Measurements from ENCODE around the gene EDC3. TPM values are rescaled to one million over a fixed set of nuclear protein-coding genes. Genes with fewer than 3 reads are reported as not detected.

EDC3 gene
- polyA plus RNA-seq, 1 donor from 2014 or later, result 12.9 TPM

- no peaks in the 10 kb centered on the region for H3K9me3 ChIP-seq (ENCODE audit: low read length)
- H2AFZ ChIP-seq (ENCODE audit: low read depth, low read length), result no peak overlapping the region
- no peaks in the 10 kb centered on the region for H3K36me3 ChIP-seq (ENCODE audit: insufficient read depth, low read length)
- H3K9ac ChIP-seq (ENCODE audit: low read length), result no peak overlapping the region
- no peak overlapping the region for H3K4me3 ChIP-seq (ENCODE audit: low read length)
- TF ChIP-seq EZH2 (IDR thresholded peaks at IDR 0.05; ENCODE audit: borderline replicate concordance, insufficient read depth, low read length, poor library complexity, severe bottlenecking) (no peak), MXI1 (conservative IDR thresholded peaks at IDR 0.05; ENCODE audit: poor library complexity, severe bottlenecking) (no peak), EP300 (conservative IDR thresholded peaks at IDR 0.05; ENCODE audit: poor library complexity, severe bottlenecking) (no peak)
- no peak overlapping the region for H3K4me2 ChIP-seq (ENCODE audit: low read length)
- H3K79me2 ChIP-seq (replicated peaks; ENCODE audit: insufficient read depth, low read length), result peaks cover 35% of the 10 kb centered on the region
- no peak overlapping the region for H3K27ac ChIP-seq (ENCODE audit: low read length)
- H4K20me1 ChIP-seq (ENCODE audit: insufficient read depth), result peaks cover 4% of the 10 kb centered on the region
- H3K27me3 ChIP-seq (ENCODE audit: insufficient read depth, low read depth, low read length), result no peaks in the 10 kb centered on the region
- no peaks in the 10 kb centered on the region for H3K9me2 ChIP-seq (ENCODE audit: insufficient read depth, low read length)
- H3F3A ChIP-seq (ENCODE audit: insufficient read depth, low read length, poor library complexity, severe bottlenecking), result peaks cover 4% of the 10 kb centered on the region
Observed at GRCh38 chr15:74618841-74619596, 76.8 kb downstream of the EDC3 start.

GRCh38 chr15:74616996-74617395, 78.8 kb downstream of the EDC3 start:
- no peak for TF ChIP-seq SMC3 (conservative IDR thresholded peaks at IDR 0.05; ENCODE audit: poor library complexity)
- no peak for TF ChIP-seq RAD21 (conservative IDR thresholded peaks at IDR 0.05)
- TF ChIP-seq CTCF (IDR thresholded peaks at IDR 0.05; ENCODE audit: poor library complexity, severe bottlenecking), result no peak
- TF ChIP-seq MXI1 (conservative IDR thresholded peaks at IDR 0.05; ENCODE audit: poor library complexity, severe bottlenecking), result no peak
- no peak for TF ChIP-seq REST (IDR thresholded peaks at IDR 0.05; ENCODE audit: borderline replicate concordance)
- Histone ChIP-seq H3K4me2 (ENCODE audit: low read length) (peak overlapping the region; percentile 99), H3K79me2 (replicated peaks; ENCODE audit: insufficient read depth, low read length) (peaks cover 35% of the 10 kb centered on the region), H3K9me2 (ENCODE audit: insufficient read depth, low read length) (no peaks in the 10 kb centered on the region), H3K36me3 (ENCODE audit: insufficient read depth, low read length) (no peaks in the 10 kb centered on the region), H3K27me3 (ENCODE audit: insufficient read depth, low read depth, low read length) (no peaks in the 10 kb centered on the region), H3F3A (ENCODE audit: insufficient read depth, low read length, poor library complexity, severe bottlenecking) (peaks cover 4% of the 10 kb centered on the region), H4K20me1 (ENCODE audit: insufficient read depth) (peaks cover 4% of the 10 kb centered on the region), H3K9me3 (ENCODE audit: low read length) (no peaks in the 10 kb centered on the region), H2AFZ (ENCODE audit: low read depth, low read length) (no peak overlapping the region), H3K9ac (ENCODE audit: low read length) (peak overlapping the region; percentile 99), H3K4me3 (ENCODE audit: low read length) (peak overlapping the region; percentile 98), H3K27ac (ENCODE audit: low read length) (no peak overlapping the region)

Measured in neural cell (in vitro differentiated cells).